Natural killer cell (primary cell): ENCODE data around the gene MAST4. TPM values are rescaled to one million over a fixed set of nuclear protein-coding genes. Genes with fewer than 3 reads are reported as not detected.

Experiments used
- ATAC-seq, 3 donors: fragments of 150-1000 bp in 2 of 3; fragments of 200-7000 bp in 1 of 3; cut with Tn5 transposase; 1 replicate in 1 of 3; 2 replicates in 2 of 3; pipeline ENCODE4 v1.10.0; 2021; ENCODE audit warnings: mild to moderate bottlenecking in 2 of 3, moderate library complexity in 2 of 3
- DNase-seq, 2 donors: peaks; one replicate each; pipeline versions ENCODE4 v3.0.0 to v3.0.0-alpha.2; 2013 to 2021; ENCODE audit warnings: mixed read lengths in 1 of 2
- H3K27ac ChIP-seq: one replicate; pipeline ENCODE4 v1.5.1; 2013; ENCODE audit warnings: mild to moderate bottlenecking, low read length
- H3K27me3 ChIP-seq: one replicate; pipeline ENCODE4 v1.6.1; 2013; ENCODE audit warnings: low read length; ENCODE audit not compliant: control insufficient read depth, insufficient read depth
- H3K36me3 ChIP-seq: one replicate; pipeline ENCODE4 v1.6.1; 2013; ENCODE audit warnings: low read length; ENCODE audit not compliant: control insufficient read depth, insufficient read depth
- H3K4me1 ChIP-seq: one replicate; pipeline ENCODE4 v1.6.1; 2013; ENCODE audit warnings: low read length; ENCODE audit not compliant: control insufficient read depth, insufficient read depth
- H3K4me3 ChIP-seq: one replicate; pipeline ENCODE4 v1.5.1; 2013; ENCODE audit warnings: low read length
- H3K9me3 ChIP-seq: one replicate; pipeline ENCODE4 v1.6.1; 2013; ENCODE audit warnings: low read length; ENCODE audit not compliant: control insufficient read depth, insufficient read depth
- H3K27ac Mint-ChIP-seq, 2 donors: one replicate each; pipeline ENCODE4 v1.8.0; 2022; ENCODE audit warnings: mild to moderate bottlenecking in 2 of 2, mixed read lengths in 2 of 2, moderate library complexity in 1 of 2
- H3K27me3 Mint-ChIP-seq, 2 donors: one replicate each; pipeline ENCODE4 v1.8.0; 2022; ENCODE audit warnings: low read depth in 2 of 2, mixed read lengths in 2 of 2
- H3K36me3 Mint-ChIP-seq: one replicate; pipeline ENCODE4 v1.8.0; 2022; ENCODE audit warnings: mixed read lengths
- H3K4me1 Mint-ChIP-seq, 2 donors: one replicate each; pipeline ENCODE4 v1.8.0; 2022; ENCODE audit warnings: mixed read lengths in 2 of 2
- H3K4me3 Mint-ChIP-seq: one replicate; pipeline ENCODE4 v1.8.0; 2022; ENCODE audit warnings: mild to moderate bottlenecking, moderate library complexity, mixed read lengths
- H3K9me3 Mint-ChIP-seq, 2 donors: one replicate each; pipeline ENCODE4 v1.8.0; 2022; ENCODE audit warnings: mixed read lengths in 2 of 2
- CTCF ChIP-seq: fragments of 200-600 bp; IDR thresholded peaks from one replicate; pipeline ENCODE4 v1.8.0; 2022; ENCODE audit warnings: antibody characterized with exemption
- WGBS: methylation state at CpG from one replicate; pipeline ENCODE4 v1.1.7; 2013; ENCODE audit warnings: missing lambda C conversion rate; ENCODE audit not compliant: insufficient coverage; 5-methylcytosine and 5-hydroxymethylcytosine counted together
- intact Hi-C: fragments of 100-400 bp; cut with micrococcal nuclease; formaldehyde crosslinking; loops from one replicate; pipeline ENCODE4 v1.14.2; 2022
- total RNA-seq, 4 donors: library from RNA; stranded (reverse); fragments of 120-200 nt in 1 of 4; gene quantifications; one replicate each; pipeline versions ENCODE4 v1.2.3 to v1.2.4, GENCODE V29; 2013 to 2022

MAST4 gene
- total RNA-seq, 3 donors from 2014 or later (not counting 1 experiment from before 2014, with no cell fraction given) = 6.5 to 14.1 (median 12.7) TPM

GRCh38 chr5:66567474-66567873 lies 28.7 kb upstream of the MAST4 start:
- H3K27me3 Mint-ChIP-seq = peaks cover 0 to 2% of the 10 kb centered on the region in 2 donors
- no peaks in the 10 kb centered on the region for H3K27me3 ChIP-seq
- 80% methylated on average over 2 of the region's 3 CpGs for WGBS
- H3K4me3 ChIP-seq = no peak overlapping the region
- H3K4me1 ChIP-seq = no peaks in the 10 kb centered on the region
- TF ChIP-seq CTCF = no peak
- H3K9me3 ChIP-seq = no peaks in the 10 kb centered on the region
- H3K36me3 ChIP-seq = no peaks in the 10 kb centered on the region
- intact Hi-C loops = no loop called here
- no peak overlapping the region for H3K27ac ChIP-seq
- no peaks in the 10 kb centered on the region for H3K36me3 Mint-ChIP-seq
- DNase-seq (no peak), ATAC-seq (no peak)
- no peak overlapping the region for H3K4me3 Mint-ChIP-seq
- H3K4me1 Mint-ChIP-seq = no peaks in the 10 kb centered on the region
- peaks cover 0 to 6% of the 10 kb centered on the region in 2 donors for H3K9me3 Mint-ChIP-seq
- H3K27ac Mint-ChIP-seq = no peak overlapping the region

DNA sequence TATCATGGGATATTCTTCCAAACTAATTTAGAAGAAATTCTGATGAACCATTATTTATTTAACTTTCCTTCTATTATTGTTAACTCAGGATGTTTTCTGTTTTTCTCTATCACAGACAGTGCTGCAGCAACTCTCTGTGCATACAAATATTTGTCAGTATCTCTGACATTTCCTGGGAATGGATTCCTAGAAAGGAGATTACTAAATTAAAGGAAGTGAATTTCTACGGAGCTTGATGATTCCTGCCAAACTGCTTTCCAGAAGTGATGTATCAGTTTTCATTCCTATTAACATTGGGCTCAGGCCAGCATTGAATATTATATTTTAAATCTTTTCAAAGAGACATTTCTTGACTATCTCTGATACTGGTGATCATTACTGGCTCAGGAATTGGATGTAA lies 26.0 kb upstream of the MAST4 start:
- 80% methylated on average over 1 of the region's 1 CpG for WGBS
- no peak for ATAC-seq
- H3K9me3 ChIP-seq = no peaks in the 10 kb centered on the region

GRCh38 chr5:66573733-66574132 lies 22.5 kb upstream of the MAST4 start:
- TF ChIP-seq CTCF = no peak
- Mint-ChIP-seq H3K9me3 (peaks cover 4 to 5% of the 10 kb centered on the region in 2 donors), H3K4me1 (no peaks in the 10 kb centered on the region), H3K4me3 (no peak overlapping the region), H3K27me3 (peaks cover 5 to 13% of the 10 kb centered on the region in 2 donors), H3K36me3 (no peaks in the 10 kb centered on the region), H3K27ac (no peak overlapping the region)
- WGBS = 93% methylated on average over 1 of the region's 2 CpGs
- no peak for DNase-seq
- H3K4me3 ChIP-seq = no peak overlapping the region
- no peak overlapping the region for H3K27ac ChIP-seq
- no peaks in the 10 kb centered on the region for H3K4me1 ChIP-seq
- ATAC-seq = no peak
- H3K9me3 ChIP-seq = no peaks in the 10 kb centered on the region
- H3K36me3 ChIP-seq = no peaks in the 10 kb centered on the region
- intact Hi-C loops = no loop called here
- H3K27me3 ChIP-seq = no peaks in the 10 kb centered on the region

More for the DNA sequence above, 26.0 kb upstream of the MAST4 start:
- intact Hi-C loops = no loop called here
- H3K4me3 ChIP-seq = no peak overlapping the region
- peaks cover 5 to 8% of the 10 kb centered on the region in 2 donors for H3K27me3 Mint-ChIP-seq
- no peak overlapping the region for H3K4me3 Mint-ChIP-seq
- H3K27me3 ChIP-seq = no peaks in the 10 kb centered on the region
- H3K27ac ChIP-seq = no peak overlapping the region
- no peak for DNase-seq
- TF ChIP-seq CTCF = no peak
- H3K36me3 Mint-ChIP-seq = no peaks in the 10 kb centered on the region
- no peaks in the 10 kb centered on the region for H3K4me1 Mint-ChIP-seq
- peaks cover 4 to 6% of the 10 kb centered on the region in 2 donors for H3K9me3 Mint-ChIP-seq
- H3K4me1 ChIP-seq = no peaks in the 10 kb centered on the region
- H3K27ac Mint-ChIP-seq = no peak overlapping the region
- no peaks in the 10 kb centered on the region for H3K36me3 ChIP-seq

DNA sequence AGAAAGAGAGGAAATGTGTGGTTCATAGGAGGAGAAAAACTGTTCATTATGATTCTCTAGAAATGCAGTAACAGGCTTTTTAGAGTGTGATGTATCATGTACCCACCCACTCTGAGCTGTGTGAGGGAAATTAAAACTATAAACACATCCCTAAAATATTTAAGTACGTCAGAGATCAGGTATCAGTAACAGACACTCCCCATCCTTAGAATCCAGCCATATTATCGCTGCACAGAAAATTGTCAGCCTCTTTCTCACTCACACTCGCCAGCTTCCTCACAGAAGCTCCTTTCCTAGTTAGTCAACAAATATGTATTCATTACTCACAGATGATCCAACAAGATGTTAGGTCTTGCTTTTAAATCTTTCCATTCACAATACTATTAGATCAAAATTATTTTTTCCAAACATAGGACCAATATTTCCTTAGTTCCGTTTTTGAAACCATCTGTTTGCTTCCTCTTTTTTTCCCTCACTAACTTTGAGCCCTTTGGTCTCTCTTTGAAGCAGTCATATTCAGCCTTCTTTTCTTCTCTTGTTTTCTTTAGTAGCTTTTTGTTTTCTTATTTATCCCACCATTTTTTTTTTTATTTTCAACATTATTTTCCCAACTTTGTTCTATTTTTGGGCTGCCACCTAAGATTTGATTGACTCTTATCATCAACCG lies 13.6 kb upstream of the MAST4 start:
- Mint-ChIP-seq H3K4me3 (no peak overlapping the region), H3K4me1 (no peaks in the 10 kb centered on the region), H3K36me3 (no peaks in the 10 kb centered on the region), H3K27ac (no peak overlapping the region), H3K27me3 (peaks cover 5 to 33% of the 10 kb centered on the region in 2 donors), H3K9me3 (peaks cover 0 to 4% of the 10 kb centered on the region in 2 donors)
- no peak overlapping the region for H3K4me3 ChIP-seq
- no peaks in the 10 kb centered on the region for H3K36me3 ChIP-seq
- H3K9me3 ChIP-seq = no peaks in the 10 kb centered on the region
- intact Hi-C loops = no loop called here
- H3K27me3 ChIP-seq = peaks cover 2% of the 10 kb centered on the region
- no peak for TF ChIP-seq CTCF
- ATAC-seq = no peak
- WGBS = 58% methylated on average over 5 of the region's 5 CpGs
- no peaks in the 10 kb centered on the region for H3K4me1 ChIP-seq
- DNase-seq = no peak
- H3K27ac ChIP-seq = no peak overlapping the region
